IMR-90 (cell line): ENCODE results near the gene TUSC2.

ENCODE experiments used
- CEBPB ChIP-seq: IDR thresholded peaks from 2 replicates; pipeline ENCODE4 v1.6.1; 2012; ENCODE audit warnings: low read depth, low read length, improper control_type of control experiment
- CHD1 ChIP-seq: IDR thresholded peaks from 2 replicates; pipeline ENCODE4 v1.6.1; 2012; ENCODE audit warnings: low read depth, low read length, improper control_type of control experiment
- CTCF ChIP-seq: conservative IDR thresholded peaks from 2 replicates; pipeline ENCODE4 v1.5.1; 2012; ENCODE audit warnings: mild to moderate bottlenecking, low read depth, low read length, improper control_type of control experiment

- TF ChIP-seq CTCF, result no peak
- TF ChIP-seq CHD1, result no peak
- no peak for TF ChIP-seq CEBPB
Observed at GRCh38 chr3:50286322-50287227, 41.4 kb downstream of the TUSC2 start.
